Immature natural killer cell (primary cell): ENCODE measurements around the gene TLCD3A. TPM values are rescaled to one million over a fixed set of nuclear protein-coding genes. Genes with fewer than 3 reads are reported as not detected.
A peak's percentile ranks its signal among the peaks of the same experiment; 100 is the strongest.
"Not testable (repeated sequence)": the region's sequence is repeated elsewhere in the genome, so short reads cannot be mapped to it uniquely, and the experiment has no call there.

Experiments used
- DNase-seq, 3 donors: peaks; one replicate each; pipeline ENCODE4 v3.0.0; 2022; ENCODE audit warnings: mixed read lengths in 1 of 3
- H3K27ac Mint-ChIP-seq, 6 donors: one replicate each; pipeline ENCODE4 v1.8.0; 2020; ENCODE audit warnings: mixed read lengths in 6 of 6, mild to moderate bottlenecking in 5 of 6, inconsistent platforms in 4 of 6, moderate library complexity in 3 of 6
- H3K27me3 Mint-ChIP-seq, 3 donors: one replicate each; pipeline ENCODE4 v1.8.0; 2020 to 2021; ENCODE audit warnings: low read depth in 3 of 3, mild to moderate bottlenecking in 3 of 3, mixed read lengths in 3 of 3, moderate library complexity in 3 of 3, inconsistent platforms in 1 of 3
- H3K36me3 Mint-ChIP-seq, 3 donors: one replicate each; pipeline ENCODE4 v1.8.0; 2020; ENCODE audit warnings: mixed read lengths in 3 of 3, inconsistent platforms in 2 of 3, mild to moderate bottlenecking in 2 of 3
- H3K4me1 Mint-ChIP-seq, 2 donors: one replicate each; pipeline ENCODE4 v1.8.0; 2020; ENCODE audit warnings: inconsistent platforms in 2 of 2, mild to moderate bottlenecking in 2 of 2, mixed read lengths in 2 of 2, moderate library complexity in 1 of 2
- H3K4me3 Mint-ChIP-seq, 5 donors: one replicate each; pipeline ENCODE4 v1.8.0; 2020; ENCODE audit warnings: mild to moderate bottlenecking in 5 of 5, mixed read lengths in 5 of 5, inconsistent platforms in 3 of 5, moderate library complexity in 3 of 5
- H3K9me3 Mint-ChIP-seq, 6 donors: one replicate each; pipeline ENCODE4 v1.8.0; 2020; ENCODE audit warnings: mild to moderate bottlenecking in 6 of 6, mixed read lengths in 6 of 6, inconsistent platforms in 4 of 6, moderate library complexity in 3 of 6
- polyA plus RNA-seq, 3 donors: library from polyadenylated mRNA; unstranded; fragments of 300-500 nt; fragmentation: Illumina TruSeq; gene quantifications; one replicate each; pipeline ENCODE4 v1.2.3, GENCODE V29; 2021

The TLCD3A gene
- polyA plus RNA-seq, 3 donors from 2014 or later, result 0.92 to 1.4 TPM; not detected in 1

GRCh38 chr17:698096-698495 is 34.3 kb upstream of the TLCD3A start:
- H3K9me3 Mint-ChIP-seq, DNase-seq, H3K4me1 Mint-ChIP-seq, H3K4me3 Mint-ChIP-seq, H3K27me3 Mint-ChIP-seq, H3K27ac Mint-ChIP-seq: not testable (repeated sequence)
- peaks cover 15 to 33% (median 17%) of the 10 kb centered on the region in 3 donors for H3K36me3 Mint-ChIP-seq

GRCh38 chr17:699345-699744 is 33.1 kb upstream of the TLCD3A start:
- no peak for DNase-seq
- Mint-ChIP-seq H3K9me3 (no peaks in the 10 kb centered on the region), H3K27me3 (peaks cover 0 to 2% (median 2%) of the 10 kb centered on the region in 3 donors), H3K36me3 (peaks cover 12 to 30% (median 17%) of the 10 kb centered on the region in 3 donors), H3K4me1 (peaks cover 3 to 6% of the 10 kb centered on the region in 2 donors), H3K27ac (no peak overlapping the region), H3K4me3 (no peak overlapping the region)

- H3K27ac Mint-ChIP-seq, result peak overlapping the region in 1 of 6 donors; percentile 46
These were observed 31.8 kb upstream of the TLCD3A start for GRCh38 chr17:700504-701094.

GRCh38 chr17:703081-703875 is 29.1 kb upstream of the TLCD3A start:
- H3K36me3 Mint-ChIP-seq, result peaks cover 6 to 16% (median 9%) of the 10 kb centered on the region in 3 donors
- no peaks in the 10 kb centered on the region for H3K27me3 Mint-ChIP-seq
- no peak overlapping the region for H3K27ac Mint-ChIP-seq
- H3K4me1 Mint-ChIP-seq, result peaks cover 13 to 29% of the 10 kb centered on the region in 2 donors
- H3K4me3 Mint-ChIP-seq, result no peak overlapping the region
- no peaks in the 10 kb centered on the region for H3K9me3 Mint-ChIP-seq
- no peak for DNase-seq

More at GRCh38 chr17:700504-701094, 31.8 kb upstream of the TLCD3A start:
- Mint-ChIP-seq H3K27me3 (peaks cover 0 to 2% (median 1%) of the 10 kb centered on the region in 3 donors), H3K9me3 (no peaks in the 10 kb centered on the region), H3K4me3 (no peak overlapping the region), H3K36me3 (peaks cover 10 to 20% (median 11%) of the 10 kb centered on the region in 3 donors), H3K4me1 (peaks cover 9 to 15% of the 10 kb centered on the region in 2 donors)
- DNase-seq, result peak; percentile 39 to 54 (median 45)

GRCh38 chr17:704111-704864 is 28.1 kb upstream of the TLCD3A start:
- DNase-seq, result no peak
- Mint-ChIP-seq H3K4me3 (no peak overlapping the region), H3K9me3 (no peaks in the 10 kb centered on the region), H3K4me1 (peaks cover 13 to 38% of the 10 kb centered on the region in 2 donors), H3K27me3 (no peaks in the 10 kb centered on the region), H3K27ac (peak overlapping the region in 2 of 6 donors; percentile 12 to 46), H3K36me3 (peaks cover 9 to 20% (median 14%) of the 10 kb centered on the region in 3 donors)

GRCh38 chr17:705011-705410 is 27.4 kb upstream of the TLCD3A start:
- no peak for DNase-seq
- Mint-ChIP-seq H3K9me3 (no peaks in the 10 kb centered on the region), H3K36me3 (peaks cover 13 to 23% (median 19%) of the 10 kb centered on the region in 3 donors), H3K27me3 (no peaks in the 10 kb centered on the region), H3K4me3 (no peak overlapping the region), H3K27ac (no peak overlapping the region), H3K4me1 (peaks cover 13 to 40% of the 10 kb centered on the region in 2 donors)

GRCh38 chr17:705863-706262 is 26.5 kb upstream of the TLCD3A start:
- H3K4me1 Mint-ChIP-seq, result peaks cover 13 to 40% of the 10 kb centered on the region in 2 donors
- H3K9me3 Mint-ChIP-seq, result no peaks in the 10 kb centered on the region
- no peaks in the 10 kb centered on the region for H3K27me3 Mint-ChIP-seq
- no peak overlapping the region for H3K4me3 Mint-ChIP-seq
- peaks cover 13 to 23% (median 19%) of the 10 kb centered on the region in 3 donors for H3K36me3 Mint-ChIP-seq
- H3K27ac Mint-ChIP-seq, result no peak overlapping the region
- no peak for DNase-seq

- peaks cover 21 to 55% of the 10 kb centered on the region in 2 donors for H3K4me1 Mint-ChIP-seq
- no peak for DNase-seq
- H3K36me3 Mint-ChIP-seq, result peaks cover 13 to 23% (median 19%) of the 10 kb centered on the region in 3 donors
- no peak overlapping the region for H3K4me3 Mint-ChIP-seq
- peak overlapping the region in 1 of 6 donors; percentile 45 for H3K27ac Mint-ChIP-seq
- no peaks in the 10 kb centered on the region for H3K9me3 Mint-ChIP-seq
- no peaks in the 10 kb centered on the region for H3K27me3 Mint-ChIP-seq
These were observed 24.3 kb upstream of the TLCD3A start for GRCh38 chr17:708132-708531.

- no peak for DNase-seq
- Mint-ChIP-seq H3K27ac (peak overlapping the region in 1 of 6 donors; percentile 21), H3K36me3 (peaks cover 0 to 7% (median 0%) of the 10 kb centered on the region in 3 donors), H3K27me3 (peaks cover 0 to 5% (median 5%) of the 10 kb centered on the region in 3 donors), H3K4me1 (peaks cover 12 to 16% of the 10 kb centered on the region in 2 donors), H3K9me3 (no peaks in the 10 kb centered on the region), H3K4me3 (no peak overlapping the region)
These were observed 14.3 kb upstream of the TLCD3A start for GRCh38 chr17:718075-718474.

- DNase-seq, result no peak
- no peaks in the 10 kb centered on the region for H3K9me3 Mint-ChIP-seq
- H3K4me1 Mint-ChIP-seq, result no peaks in the 10 kb centered on the region
- H3K27me3 Mint-ChIP-seq, result no peaks in the 10 kb centered on the region
- no peak overlapping the region for H3K4me3 Mint-ChIP-seq
- peaks cover 0 to 7% (median 0%) of the 10 kb centered on the region in 3 donors for H3K36me3 Mint-ChIP-seq
- H3K27ac Mint-ChIP-seq, result no peak overlapping the region
These were observed 11.5 kb upstream of the TLCD3A start for GRCh38 chr17:720706-721539.

- no peak overlapping the region for H3K27ac Mint-ChIP-seq
- H3K4me1 Mint-ChIP-seq, result no peaks in the 10 kb centered on the region
- DNase-seq, result no peak
- no peaks in the 10 kb centered on the region for H3K27me3 Mint-ChIP-seq
- H3K4me3 Mint-ChIP-seq, result no peak overlapping the region
- H3K9me3 Mint-ChIP-seq, result no peaks in the 10 kb centered on the region
- peaks cover 0 to 7% (median 0%) of the 10 kb centered on the region in 3 donors for H3K36me3 Mint-ChIP-seq
These were observed 10.9 kb upstream of the TLCD3A start for GRCh38 chr17:721540-721937.

GRCh38 chr17:725084-725483 is 7.3 kb upstream of the TLCD3A start:
- Mint-ChIP-seq H3K4me1 (no peaks in the 10 kb centered on the region), H3K4me3 (no peak overlapping the region), H3K36me3 (no peaks in the 10 kb centered on the region), H3K27ac (no peak overlapping the region), H3K27me3 (peaks cover 0 to 1% (median 0%) of the 10 kb centered on the region in 3 donors), H3K9me3 (no peaks in the 10 kb centered on the region)
- no peak for DNase-seq

- no peak for DNase-seq
- peaks cover 0 to 1% (median under 1%) of the 10 kb centered on the region in 3 donors for H3K27me3 Mint-ChIP-seq
- no peaks in the 10 kb centered on the region for H3K9me3 Mint-ChIP-seq
- H3K36me3 Mint-ChIP-seq, result no peaks in the 10 kb centered on the region
- H3K4me3 Mint-ChIP-seq, result no peak overlapping the region
- no peak overlapping the region for H3K27ac Mint-ChIP-seq
- peaks cover 0 to 1% of the 10 kb centered on the region in 2 donors for H3K4me1 Mint-ChIP-seq
These were observed 6.7 kb upstream of the TLCD3A start for GRCh38 chr17:725746-726145.
